Bronchial epithelial cell (primary cell): Measurements from ENCODE around the gene HADHA. TPM values are rescaled to one million over a fixed set of nuclear protein-coding genes. Genes with fewer than 3 reads are reported as not detected.

ENCODE experiments used
- DNase-seq: peaks from one replicate; pipeline ENCODE4 v3.0.0-alpha.2; 2010; ENCODE audit warnings: low read depth
- FAIRE-seq: peaks from 2 replicates; lab custom pipeline; 2011; peaks lifted over from hg19 to GRCh38; lab: Jason Lieb, UNC
- H3K27me3 ChIP-seq: 2 replicates; pipeline ENCODE4 v1.5.1; 2011; ENCODE audit warnings: low read length; ENCODE audit not compliant: control insufficient read depth, insufficient read depth
- H3K36me3 ChIP-seq: 2 replicates; pipeline ENCODE4 v1.5.1; 2011; ENCODE audit warnings: low read length; ENCODE audit not compliant: control insufficient read depth, insufficient read depth
- H3K4me3 ChIP-seq: 2 replicates; pipeline ENCODE4 v1.5.1; 2011; ENCODE audit warnings: mild to moderate bottlenecking, low read depth, low read length, control low read depth
- total RNA-seq: library from RNA; depleted of rRNA; stranded (reverse); fragments of >200 nt; gene quantifications from 2 replicates; pipeline ENCODE4 v1.2.1, GENCODE V29; 2014
- TF ChIP-seq, protein P1 (sequence below): IDR thresholded peaks from 2 replicates; pipeline ENCODE4 v1.5.1; 2011; ENCODE audit warnings: mild to moderate bottlenecking, moderate library complexity, low read length, control low read depth, inconsistent platforms; ENCODE audit not compliant: insufficient read depth, severe bottlenecking

HADHA gene
- total RNA-seq, 1 donor from 2014 or later, result 140 TPM

DNA sequence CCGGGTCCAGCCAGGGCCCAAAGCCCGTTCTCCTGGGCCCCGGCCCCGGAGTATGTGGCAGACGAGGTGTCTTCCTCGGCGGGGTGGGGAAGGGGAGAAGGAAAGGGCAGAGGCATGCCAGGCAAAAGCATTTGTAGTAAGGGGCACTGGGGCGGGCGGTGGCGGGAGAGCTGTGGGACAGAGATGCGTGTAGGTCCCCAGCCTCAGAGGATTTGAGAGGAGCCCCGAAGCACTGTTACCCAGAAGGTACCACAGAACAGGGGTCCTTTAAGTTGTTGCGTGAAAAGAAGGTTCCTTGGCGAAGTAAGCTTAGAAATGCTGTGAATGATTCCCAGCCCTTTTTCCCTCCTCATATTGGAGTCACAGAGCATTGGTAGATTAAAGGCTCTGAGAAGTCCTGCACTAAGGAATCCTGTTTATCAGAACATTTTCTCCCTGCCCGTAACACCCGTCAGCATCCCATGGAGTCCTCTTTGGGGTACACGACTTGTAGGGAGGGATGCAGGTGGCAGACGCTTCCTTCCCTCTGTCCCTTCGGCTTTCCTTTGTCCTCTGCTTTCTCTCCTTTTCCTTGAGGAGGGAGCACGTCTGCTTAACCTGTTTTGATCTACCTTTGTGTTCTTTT lies 59.0 kb downstream of the HADHA start:
- TF ChIP-seq, protein P1, sequence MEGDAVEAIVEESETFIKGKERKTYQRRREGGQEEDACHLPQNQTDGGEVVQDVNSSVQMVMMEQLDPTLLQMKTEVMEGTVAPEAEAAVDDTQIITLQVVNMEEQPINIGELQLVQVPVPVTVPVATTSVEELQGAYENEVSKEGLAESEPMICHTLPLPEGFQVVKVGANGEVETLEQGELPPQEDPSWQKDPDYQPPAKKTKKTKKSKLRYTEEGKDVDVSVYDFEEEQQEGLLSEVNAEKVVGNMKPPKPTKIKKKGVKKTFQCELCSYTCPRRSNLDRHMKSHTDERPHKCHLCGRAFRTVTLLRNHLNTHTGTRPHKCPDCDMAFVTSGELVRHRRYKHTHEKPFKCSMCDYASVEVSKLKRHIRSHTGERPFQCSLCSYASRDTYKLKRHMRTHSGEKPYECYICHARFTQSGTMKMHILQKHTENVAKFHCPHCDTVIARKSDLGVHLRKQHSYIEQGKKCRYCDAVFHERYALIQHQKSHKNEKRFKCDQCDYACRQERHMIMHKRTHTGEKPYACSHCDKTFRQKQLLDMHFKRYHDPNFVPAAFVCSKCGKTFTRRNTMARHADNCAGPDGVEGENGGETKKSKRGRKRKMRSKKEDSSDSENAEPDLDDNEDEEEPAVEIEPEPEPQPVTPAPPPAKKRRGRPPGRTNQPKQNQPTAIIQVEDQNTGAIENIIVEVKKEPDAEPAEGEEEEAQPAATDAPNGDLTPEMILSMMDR, result no peak
- no peak for DNase-seq
- Histone ChIP-seq H3K4me3 (peak overlapping the region; percentile 18), H3K27me3 (no peaks in the 10 kb centered on the region), H3K36me3 (no peaks in the 10 kb centered on the region)
- FAIRE-seq, result no peak

DNA sequence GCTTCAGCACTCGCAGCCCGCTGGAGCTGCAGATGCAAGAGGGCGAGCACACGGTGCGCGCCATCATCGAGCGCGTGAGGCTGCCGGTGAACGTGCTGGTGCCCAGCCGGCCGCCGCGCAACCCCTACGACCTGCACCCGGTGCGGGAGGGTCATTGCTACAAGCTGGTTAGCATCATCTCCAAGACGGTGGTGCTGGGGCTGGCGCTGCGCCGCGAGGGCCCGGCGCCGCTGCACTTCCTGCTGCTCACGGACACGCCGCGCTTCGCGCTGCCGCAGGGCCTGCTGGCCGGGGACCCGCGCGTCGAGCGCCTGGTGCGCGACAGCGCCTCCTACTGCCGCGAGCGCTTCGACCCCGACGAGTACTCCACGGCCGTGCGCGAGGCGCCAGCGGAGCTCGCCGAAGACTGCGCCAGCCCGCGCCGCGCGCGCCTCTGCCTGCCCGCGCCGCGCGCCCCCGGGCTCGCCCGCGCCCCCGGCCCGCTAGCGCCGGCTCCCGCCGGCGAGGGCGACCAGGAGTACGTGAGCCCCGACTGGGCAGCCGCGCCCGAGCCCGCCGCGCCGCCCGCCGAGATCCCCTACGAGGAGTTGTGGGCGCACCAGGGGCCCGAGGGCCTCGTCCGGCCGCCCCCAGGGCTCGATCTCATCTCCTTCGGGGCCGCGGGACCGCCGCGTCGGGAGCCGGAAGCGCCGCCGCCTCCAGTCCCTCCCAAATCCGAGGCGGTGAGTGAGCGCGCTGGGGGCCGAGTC lies 59.7 kb downstream of the HADHA start:
- no peaks in the 10 kb centered on the region for H3K27me3 ChIP-seq
- peak overlapping the region; percentile 27 for H3K4me3 ChIP-seq
- no peaks in the 10 kb centered on the region for H3K36me3 ChIP-seq
- no peak for FAIRE-seq
- DNase-seq, result peak; percentile 34
- TF ChIP-seq, protein P1, result peak; percentile 70

DNA sequence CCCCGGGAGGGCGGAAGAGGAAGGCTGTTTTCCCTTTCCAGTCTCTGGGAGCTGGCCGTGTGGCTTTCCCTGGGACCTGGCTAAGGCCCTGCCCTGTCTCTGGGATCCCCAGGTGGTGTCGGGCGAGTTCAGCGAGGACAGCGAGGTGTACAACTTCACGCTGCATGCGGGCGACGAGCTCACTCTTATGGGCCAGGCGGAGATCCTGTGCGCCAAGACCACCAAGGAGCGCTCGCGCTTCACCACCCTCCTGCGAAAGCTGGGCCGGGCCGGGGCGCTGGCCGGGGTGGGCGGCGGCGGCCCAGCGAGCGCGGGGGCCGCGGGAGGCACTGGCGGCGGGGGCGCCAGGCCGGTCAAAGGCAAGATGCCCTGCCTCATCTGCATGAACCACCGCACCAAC lies 60.3 kb downstream of the HADHA start:
- no peak for FAIRE-seq
- H3K36me3 ChIP-seq, result no peaks in the 10 kb centered on the region
- no peak for DNase-seq
- H3K4me3 ChIP-seq, result peak overlapping the region; percentile 27
- no peaks in the 10 kb centered on the region for H3K27me3 ChIP-seq
- TF ChIP-seq, protein P1, result no peak

DNA sequence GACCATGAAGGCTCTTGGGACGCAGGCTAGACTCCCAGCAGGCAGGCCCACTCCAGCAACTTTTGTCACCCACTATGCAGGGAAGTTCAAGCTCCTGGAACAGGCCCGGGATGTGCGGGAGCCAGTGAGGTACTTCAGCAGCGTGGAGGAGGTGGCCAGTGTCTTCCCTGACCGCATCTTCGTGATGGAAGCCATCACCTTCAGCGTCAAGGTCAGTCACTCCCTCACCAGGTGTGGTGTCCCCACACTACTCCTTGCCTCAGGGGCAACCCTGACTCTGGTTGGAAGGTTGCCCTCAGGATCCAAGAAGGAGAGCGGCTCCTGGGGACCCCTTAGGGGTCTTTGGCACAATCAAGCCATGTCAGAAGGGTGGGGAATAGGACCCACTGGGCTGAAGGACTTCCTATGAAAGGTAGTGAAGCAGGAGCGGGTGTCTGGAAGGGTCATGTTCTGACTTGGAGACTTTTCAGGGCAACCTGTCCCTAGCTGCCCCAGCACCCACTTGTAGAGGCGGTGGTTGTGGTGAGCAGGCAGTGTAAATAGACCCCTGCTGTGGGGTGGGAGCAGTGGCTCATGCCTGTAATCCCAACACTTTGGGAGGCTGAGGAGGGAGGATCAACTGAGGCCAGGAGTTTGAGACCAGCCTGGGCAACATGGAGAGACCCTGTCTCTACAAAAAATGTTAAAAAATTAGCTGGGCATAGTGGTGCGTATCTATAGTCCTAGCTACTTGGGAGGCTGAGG lies 61.4 kb downstream of the HADHA start:
- no peaks in the 10 kb centered on the region for H3K27me3 ChIP-seq
- TF ChIP-seq, protein P1, result no peak
- no peak for FAIRE-seq
- DNase-seq, result no peak
- no peaks in the 10 kb centered on the region for H3K36me3 ChIP-seq
- no peak overlapping the region for H3K4me3 ChIP-seq

DNA sequence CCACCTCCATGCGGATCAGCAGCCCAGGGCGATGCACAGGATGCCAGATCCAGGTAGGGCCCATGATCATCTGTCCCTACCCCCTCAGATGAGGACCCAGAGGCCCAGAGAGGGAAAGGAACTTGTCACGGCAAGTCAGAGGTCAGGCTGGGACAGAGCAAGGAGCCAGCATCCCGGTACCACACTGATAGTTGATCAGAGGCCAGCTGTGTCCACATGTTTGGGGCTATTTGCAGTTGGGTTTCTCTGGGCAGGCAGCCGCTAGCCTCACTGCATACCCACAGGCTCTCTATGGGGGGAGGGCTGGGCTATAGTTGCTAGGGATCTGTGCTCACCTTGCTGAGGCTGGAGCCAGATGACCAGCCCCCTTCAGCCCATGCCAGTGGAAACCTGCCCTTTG lies 62.0 kb downstream of the HADHA start:
- no peaks in the 10 kb centered on the region for H3K27me3 ChIP-seq
- FAIRE-seq (no peak), DNase-seq (no peak)
- no peak overlapping the region for H3K4me3 ChIP-seq
- no peaks in the 10 kb centered on the region for H3K36me3 ChIP-seq
- TF ChIP-seq, protein P1, result no peak
